OCI-LY7 (cell line): ENCODE measurements around the gene SIGLEC9. TPM values are rescaled to one million over a fixed set of nuclear protein-coding genes. Genes with fewer than 3 reads are reported as not detected.

Source experiments
- Bru-seq: library from RNA; stranded (reverse); fragments of 400-500 nt; gene quantifications from one replicate; lab custom pipeline; 2021; lab: Mats Ljungman, UMichigan
- BruChase-seq, 2 experiments: library from RNA; stranded (reverse); fragments of 400-500 nt; gene quantifications; one replicate each; lab custom pipeline; 2021; lab: Mats Ljungman, UMichigan
- BruUV-seq: library from RNA; stranded (reverse); fragments of 400-500 nt; replicated peaks from 2 replicates; lab custom pipeline; 2021; lab: Mats Ljungman, UMichigan
- CTCF ChIA-PET: fragments of 300-600 bp; sonication (Branson Sonifier 250); formaldehyde crosslinking; loops from one replicate; lab custom pipeline; 2022; ENCODE audit warnings: antibody characterized with exemption; ENCODE audit not compliant: unreplicated experiment; lab: Charles Lee
- POLR2A ChIA-PET: fragments of 300-600 bp; sonication (Branson Sonifier 250); formaldehyde crosslinking; loops from one replicate; lab custom pipeline; 2022; ENCODE audit warnings: antibody characterized with exemption; lab: Charles Lee
- DNase-seq: peaks from one replicate; pipeline ENCODE4 v3.0.0-alpha.2; 2015; ENCODE audit warnings: low spot score
- H2AFZ ChIP-seq: fragments of 200-600 bp; sonication (generic), shearing (Covaris generic); 2 replicates; pipeline ENCODE4 v1.6.1; 2014; ENCODE audit warnings: mild to moderate bottlenecking, antibody characterized with exemption, low read length, moderate library complexity
- H3K27ac ChIP-seq: fragments of 200-600 bp; sonication (generic); 2 replicates; pipeline ENCODE4 v1.5.1; 2014; ENCODE audit warnings: mixed run types, low read depth, mild to moderate bottlenecking, moderate library complexity, low read length, inconsistent platforms; ENCODE audit not compliant: poor library complexity, severe bottlenecking
- H3K36me3 ChIP-seq: fragments of 200-600 bp; sonication (generic); 2 replicates; pipeline ENCODE4 v1.6.1; 2014; ENCODE audit warnings: mild to moderate bottlenecking, antibody characterized with exemption, low read length, moderate library complexity, mixed read lengths; ENCODE audit not compliant: insufficient read depth
- H3K4me1 ChIP-seq: fragments of 200-600 bp; sonication (generic); 2 replicates; pipeline ENCODE4 v1.5.1; 2014; ENCODE audit warnings: mild to moderate bottlenecking, low read length; ENCODE audit not compliant: insufficient read depth, poor library complexity, severe bottlenecking
- H3K4me2 ChIP-seq: fragments of 200-600 bp; sonication (generic); 2 replicates; pipeline ENCODE4 v1.6.1; 2014; ENCODE audit warnings: mild to moderate bottlenecking, low read length
- H3K4me3 ChIP-seq: fragments of 200-600 bp; sonication (generic); 2 replicates; pipeline ENCODE4 v1.5.1; 2014; ENCODE audit warnings: mild to moderate bottlenecking, low read depth, low read length; ENCODE audit not compliant: poor library complexity, severe bottlenecking
- H3K79me2 ChIP-seq: fragments of 200-600 bp; sonication (generic); 2 replicates; pipeline ENCODE4 v1.6.1; 2016; ENCODE audit warnings: low read depth, mild to moderate bottlenecking, low read length, moderate library complexity, mixed read lengths; ENCODE audit not compliant: insufficient read depth
- H3K9me2 ChIP-seq: fragments of 200-600 bp; sonication (generic); 2 replicates; pipeline ENCODE4 v1.6.1; 2016; ENCODE audit warnings: mild to moderate bottlenecking, low read length, mixed read lengths; ENCODE audit not compliant: insufficient read depth
- H3K9me3 ChIP-seq: fragments of 200-600 bp; sonication (generic); 2 replicates; pipeline ENCODE4 v1.6.1; 2014; ENCODE audit warnings: mild to moderate bottlenecking, mixed run types, low read length, mixed read lengths
- H4K20me1 ChIP-seq: fragments of 200-600 bp; sonication (generic); 2 replicates; pipeline ENCODE4 v1.6.1; 2014; ENCODE audit warnings: mild to moderate bottlenecking, antibody characterized with exemption, low read length, moderate library complexity, mixed read lengths; ENCODE audit not compliant: insufficient read depth
- EZH2phosphoT487 ChIP-seq: fragments of 200-600 bp; sonication (generic); IDR thresholded peaks from 2 replicates; pipeline ENCODE4 v1.6.1; 2018; ENCODE audit warnings: low read depth, borderline replicate concordance, mild to moderate bottlenecking, mixed run types, antibody characterized with exemption, low read length, moderate library complexity, mixed read lengths
- intact Hi-C: fragments of 100-400 bp; cut with micrococcal nuclease; formaldehyde crosslinking; loops from one replicate; pipeline ENCODE4 v1.10.0; 2022; ENCODE audit not compliant: unreplicated experiment
- long read RNA-seq: library from polyadenylated mRNA; stranded (forward); transcript quantifications from one replicate; pipeline ENCODE4 v2.0.0, GENCODE V29; 2022
- total RNA-seq, 2 experiments: library from RNA; depleted of rRNA in 1 of 2; stranded (reverse); fragments of >200 nt in 1 of 2; shearing (Covaris generic) in 1 of 2; gene quantifications; 2 replicates each; pipeline ENCODE4 v1.2.3, GENCODE V29; 2014 to 2022
- TF ChIP-seq, protein P1 (sequence below): fragments of 200-600 bp; sonication (generic); conservative IDR thresholded peaks from 2 replicates; pipeline ENCODE4 v1.5.1; 2014; ENCODE audit warnings: mild to moderate bottlenecking, antibody characterized with exemption, low read length, moderate library complexity, mixed read lengths

Gene SIGLEC9
- total RNA-seq (2014; rRNA removed; shearing (Covaris generic)) (not detected in 2 replicates), total RNA-seq (2022) (not detected in 2 replicates), Bru-seq, nascent RNA (not detected), BruChase-seq, experiment 1, labeled RNA remaining after a 6-hour chase (not detected), BruChase-seq, experiment 2, labeled RNA remaining after a 2-hour chase (not detected)
- long read RNA-seq, result 0 reads

DNA sequence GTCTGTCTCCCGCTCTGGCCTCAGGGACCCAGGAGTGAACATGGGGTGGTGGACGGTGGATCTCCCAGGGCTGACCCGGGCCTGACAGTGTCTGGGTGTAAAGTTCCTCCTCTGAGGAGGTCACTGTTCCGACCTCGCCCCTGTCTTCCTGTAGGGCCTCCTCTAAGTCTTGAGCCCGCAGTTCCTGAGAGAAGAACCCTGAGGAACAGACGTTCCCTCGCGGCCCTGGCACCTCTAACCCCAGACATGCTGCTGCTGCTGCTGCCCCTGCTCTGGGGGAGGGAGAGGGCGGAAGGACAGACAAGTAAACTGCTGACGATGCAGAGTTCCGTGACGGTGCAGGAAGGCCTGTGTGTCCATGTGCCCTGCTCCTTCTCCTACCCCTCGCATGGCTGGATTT, at the start of gene SIGLEC9:
Gene SIGLEC9 (plus strand): TSS at position 178 of the 400 bp plus-strand sequence. CDS start 69 bp downstream, at position 247.
- peaks cover 23% of the 10 kb centered on the region for H3K4me1 ChIP-seq
- POLR2A ChIA-PET, result no interaction called here
- no peaks in the 10 kb centered on the region for H3K36me3 ChIP-seq
- H3K79me2 ChIP-seq, result no peaks in the 10 kb centered on the region
- 0 out of 2 replicates have a peak within 1 kb of the TSS, but pooled peaks have one; percentile 1 for H3K4me2 ChIP-seq
- no TSS peak for BruUV-seq
- H3K9me2 ChIP-seq, result no peaks in the 10 kb centered on the region
- no peaks in the 10 kb centered on the region for H3K9me3 ChIP-seq
- H2AFZ ChIP-seq, result peak within 1 kb of the TSS; percentile 9; the same call in 1 of the 2 replicates
- intact Hi-C loops, result no loop called here
- H4K20me1 ChIP-seq, result no peaks in the 10 kb centered on the region
- DNase-seq, result no peak
- H3K27ac ChIP-seq, result no peak within 1 kb of the TSS
- CTCF ChIA-PET, result no interaction called here
- H3K4me3 ChIP-seq, result no peak within 1 kb of the TSS
- TF ChIP-seq, protein P1, sequence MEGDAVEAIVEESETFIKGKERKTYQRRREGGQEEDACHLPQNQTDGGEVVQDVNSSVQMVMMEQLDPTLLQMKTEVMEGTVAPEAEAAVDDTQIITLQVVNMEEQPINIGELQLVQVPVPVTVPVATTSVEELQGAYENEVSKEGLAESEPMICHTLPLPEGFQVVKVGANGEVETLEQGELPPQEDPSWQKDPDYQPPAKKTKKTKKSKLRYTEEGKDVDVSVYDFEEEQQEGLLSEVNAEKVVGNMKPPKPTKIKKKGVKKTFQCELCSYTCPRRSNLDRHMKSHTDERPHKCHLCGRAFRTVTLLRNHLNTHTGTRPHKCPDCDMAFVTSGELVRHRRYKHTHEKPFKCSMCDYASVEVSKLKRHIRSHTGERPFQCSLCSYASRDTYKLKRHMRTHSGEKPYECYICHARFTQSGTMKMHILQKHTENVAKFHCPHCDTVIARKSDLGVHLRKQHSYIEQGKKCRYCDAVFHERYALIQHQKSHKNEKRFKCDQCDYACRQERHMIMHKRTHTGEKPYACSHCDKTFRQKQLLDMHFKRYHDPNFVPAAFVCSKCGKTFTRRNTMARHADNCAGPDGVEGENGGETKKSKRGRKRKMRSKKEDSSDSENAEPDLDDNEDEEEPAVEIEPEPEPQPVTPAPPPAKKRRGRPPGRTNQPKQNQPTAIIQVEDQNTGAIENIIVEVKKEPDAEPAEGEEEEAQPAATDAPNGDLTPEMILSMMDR, result no peak
- TF ChIP-seq EZH2phosphoT487, result no peak

DNA sequence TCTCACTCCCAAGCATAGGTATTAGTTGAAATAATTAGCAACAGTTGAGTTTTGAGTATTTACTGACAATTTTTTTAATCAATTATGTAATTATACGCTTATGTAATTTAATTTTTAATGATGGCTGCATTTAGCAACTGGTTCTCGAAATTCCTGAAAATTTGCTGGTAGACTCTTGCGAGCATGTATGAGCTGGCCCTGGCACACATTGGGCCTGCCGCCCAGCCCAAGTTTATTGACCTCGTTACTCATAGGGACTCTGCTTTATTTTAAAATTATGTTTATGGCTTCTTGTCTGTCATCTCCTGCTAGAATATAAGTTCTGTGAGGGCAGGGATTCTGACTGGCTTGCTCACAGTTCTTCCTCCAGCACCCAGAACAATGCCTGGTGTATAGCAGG, 48.7 kb upstream of the SIGLEC9 start:
- ChIA-PET CTCF (no interaction called here), POLR2A (no interaction called here)
- H3K9me3 ChIP-seq, result 0 out of 2 replicates have a peak, but pooled peaks cover 13% of the 10 kb centered on the region
- H3K27ac ChIP-seq, result no peak overlapping the region
- no peak overlapping the region for H2AFZ ChIP-seq
- H3K4me2 ChIP-seq, result no peak overlapping the region
- no peak for DNase-seq
- no peaks in the 10 kb centered on the region for H3K36me3 ChIP-seq
- H3K4me3 ChIP-seq, result no peak overlapping the region
- H4K20me1 ChIP-seq, result no peaks in the 10 kb centered on the region
- no peaks in the 10 kb centered on the region for H3K79me2 ChIP-seq
- TF ChIP-seq, protein P1, result no peak
- no peak for TF ChIP-seq EZH2phosphoT487
- no peaks in the 10 kb centered on the region for H3K4me1 ChIP-seq
- no peaks in the 10 kb centered on the region for H3K9me2 ChIP-seq
- intact Hi-C loops, result no loop called here
- BruUV-seq, result no TSS peak

DNA sequence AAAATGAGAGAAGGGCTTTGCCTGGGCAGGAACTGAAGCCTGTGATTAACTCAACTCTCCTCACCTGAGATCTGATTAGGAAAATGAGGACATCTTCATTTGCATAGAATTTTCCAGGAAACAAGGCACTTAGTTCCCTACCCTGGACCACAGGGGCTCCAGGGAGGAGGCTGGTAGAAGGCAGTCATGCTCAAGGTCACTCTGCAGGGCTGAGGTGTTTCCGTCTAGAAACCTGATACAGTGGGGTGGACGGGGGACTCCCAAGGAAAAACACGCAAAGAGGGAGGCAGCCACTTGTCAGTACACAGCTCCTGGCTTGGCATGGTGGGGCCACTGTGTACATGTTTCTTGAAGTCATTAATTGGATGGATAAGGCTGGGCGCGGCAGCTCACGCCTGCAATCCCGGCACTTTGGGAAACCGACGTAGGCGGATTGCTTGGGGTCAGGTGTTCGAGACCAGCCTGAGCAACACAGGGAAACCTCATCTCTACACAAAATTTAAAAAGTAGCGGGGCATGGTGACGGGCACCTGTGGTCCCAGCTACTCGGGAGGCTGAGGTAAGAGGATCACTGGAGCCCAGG, 48.0 kb upstream of the SIGLEC9 start:
- 0 out of 2 replicates have a peak, but pooled peaks cover 13% of the 10 kb centered on the region for H3K9me3 ChIP-seq
- no peaks in the 10 kb centered on the region for H3K9me2 ChIP-seq
- H3K79me2 ChIP-seq, result no peaks in the 10 kb centered on the region
- BruUV-seq, result no TSS peak
- CTCF ChIA-PET, result no interaction called here
- no peak overlapping the region for H3K4me2 ChIP-seq
- H3K4me1 ChIP-seq, result no peaks in the 10 kb centered on the region
- DNase-seq, result no peak
- no peaks in the 10 kb centered on the region for H3K36me3 ChIP-seq
- H2AFZ ChIP-seq, result no peak overlapping the region
- no peak overlapping the region for H3K4me3 ChIP-seq
- intact Hi-C loops, result no loop called here
- H4K20me1 ChIP-seq, result no peaks in the 10 kb centered on the region
- POLR2A ChIA-PET, result no interaction called here
- TF ChIP-seq, protein P1, result no peak
- no peak for TF ChIP-seq EZH2phosphoT487
- no peak overlapping the region for H3K27ac ChIP-seq
